Stomach (tissue), 4 donors: ENCODE results near the gene HEATR9.

Experiments used
- CTCF ChIP-seq, 7 experiments: fragments of 450-650 bp in 4 of 7; fragments of 200-600 bp in 3 of 7; sonication (generic) in 3 of 7; IDR thresholded peaks; one replicate each; pipeline ENCODE4 v1.5.1; 2016 to 2019; ENCODE audit warnings: antibody characterized with exemption in 7 of 7, control low read depth in 2 of 7, mild to moderate bottlenecking in 1 of 7
- POLR2A ChIP-seq, 4 donors: fragments of 450-650 bp; IDR thresholded peaks; one replicate each; pipeline ENCODE4 v1.6.1; 2016; ENCODE audit warnings: antibody characterized with exemption in 4 of 4, control low read depth in 2 of 4, mild to moderate bottlenecking in 1 of 4, moderate library complexity in 1 of 4

- TF ChIP-seq POLR2A (IDR thresholded peaks at IDR 0.05) (no peak), CTCF (IDR thresholded peaks at IDR 0.05) (no peak)
These were observed 22.5 kb downstream of the HEATR9 start for GRCh38 chr17:35846055-35846809.
